ENCODE measurements around the gene TSPYL4.

- TF ChIP-seq CTCF (conservative IDR thresholded peaks at IDR 0.05; ENCODE audit: low read length) (no peak), EZH2phosphoT487 (IDR thresholded peaks at IDR 0.05; ENCODE audit: borderline replicate concordance, low read depth, low read length) (no peak)
Observed at GRCh38 chr6:116292553-116292952, 38.7 kb upstream of the TSPYL4 start.
